NCI-H1048 (cell line): ENCODE measurements around the gene RAB3IP.
"Not testable (repeated sequence)": the region's sequence is repeated elsewhere in the genome, so short reads cannot be mapped to it uniquely, and the experiment has no call there.

Source experiments
- DNase-seq: peaks from one replicate; lab custom pipeline; 2025; lab: John Stamatoyannopoulos, UW

RAB3IP gene

GRCh38 chr12:69836015-69836414, 97.4 kb downstream of the RAB3IP start:
- no peak for DNase-seq

DNA sequence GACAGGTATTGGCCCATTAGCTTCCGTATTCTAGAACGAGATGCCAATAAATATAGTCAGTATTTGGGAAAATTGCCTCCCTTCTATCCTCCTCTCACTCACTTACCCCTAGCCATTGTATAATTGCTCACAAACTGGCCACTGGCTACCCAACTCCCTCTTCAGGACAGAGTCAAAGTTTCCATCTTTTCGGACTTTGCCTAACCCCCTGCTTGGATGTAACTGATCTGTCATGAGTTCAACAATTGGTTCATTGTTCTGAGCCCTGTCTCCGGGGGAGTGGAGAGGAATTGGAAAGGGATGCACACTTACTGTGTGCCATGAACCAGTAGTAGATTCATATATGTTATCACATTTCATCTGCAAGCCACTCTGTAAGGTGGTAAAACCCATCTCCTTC, 98.5 kb downstream of the RAB3IP start:
- no peak for DNase-seq

DNA sequence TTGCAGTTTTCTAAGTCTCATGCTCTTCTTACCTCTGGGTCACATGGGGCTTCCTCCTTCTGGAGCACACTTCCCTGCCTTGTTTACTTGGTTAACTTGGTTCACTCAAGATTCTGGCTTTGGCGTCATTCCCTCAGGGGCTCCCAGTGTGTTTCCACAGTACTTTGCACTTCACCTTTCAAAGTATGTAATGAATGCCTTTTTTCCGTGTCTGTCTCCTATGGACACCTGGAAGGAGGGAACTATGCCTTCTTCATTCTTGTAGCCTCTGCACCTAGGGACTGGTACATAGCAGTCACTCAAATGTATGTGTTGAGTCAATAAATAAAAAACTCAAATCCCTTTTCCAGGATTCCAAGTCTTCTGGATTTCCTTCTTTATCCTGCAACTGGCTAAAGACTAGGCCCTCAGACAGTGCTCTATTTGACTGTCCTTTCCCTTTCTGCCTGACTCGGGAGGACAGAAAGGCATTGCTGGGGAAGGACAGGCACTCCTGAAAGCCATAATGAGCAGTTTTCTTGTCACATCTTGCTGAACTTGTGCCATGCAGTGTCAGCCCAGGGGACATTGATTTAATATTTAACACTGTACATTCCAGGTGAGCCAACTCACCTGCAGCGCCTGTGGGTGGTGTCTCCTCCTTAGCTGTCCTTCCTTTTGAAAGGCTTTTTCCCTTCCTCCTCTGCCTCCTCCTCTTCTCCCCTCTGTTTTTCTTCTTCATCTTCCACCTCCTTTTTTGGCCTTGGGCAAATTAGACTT, 99.2 kb downstream of the RAB3IP start:
- DNase-seq: no peak

DNA sequence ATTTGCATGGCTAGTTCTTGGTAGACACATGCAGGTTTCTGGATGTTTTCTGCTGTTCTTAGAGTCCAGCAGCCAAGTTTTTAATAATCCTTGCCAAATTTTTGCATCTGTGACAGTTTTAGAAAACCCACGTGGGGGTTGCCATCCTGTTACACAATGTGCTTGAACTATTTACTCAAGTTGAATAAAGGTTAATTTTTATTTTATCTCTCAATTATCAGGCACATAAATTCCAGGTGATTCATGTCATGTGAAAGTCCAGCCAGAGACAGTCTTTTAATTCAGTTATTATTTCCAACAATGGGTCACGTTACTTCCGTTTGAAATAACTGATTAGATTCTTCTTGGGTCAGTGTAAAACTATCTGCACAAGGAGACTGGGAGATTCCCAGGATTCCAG, 102.1 kb downstream of the RAB3IP start:
- DNase-seq: no peak

DNA sequence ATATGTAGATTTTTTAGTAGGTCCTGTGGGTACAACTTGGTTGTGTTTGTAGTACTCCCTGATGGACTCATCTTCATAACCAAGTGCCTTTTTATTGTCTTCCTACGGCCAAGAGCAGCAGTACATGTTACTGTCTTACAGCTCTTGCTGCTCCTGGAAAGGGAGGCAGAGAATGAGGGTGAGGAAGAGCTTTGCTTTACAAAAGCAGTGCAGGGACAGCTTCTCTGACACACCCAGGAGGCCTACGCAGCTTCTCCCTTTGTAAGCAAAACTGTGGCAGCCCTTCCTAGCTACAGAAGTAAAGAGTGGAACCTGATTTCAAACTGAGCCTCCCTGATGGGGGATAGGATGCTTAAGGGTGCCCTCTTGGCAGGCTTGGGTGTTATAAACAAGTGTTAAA, 104.9 kb downstream of the RAB3IP start:
- DNase-seq: no peak

DNA sequence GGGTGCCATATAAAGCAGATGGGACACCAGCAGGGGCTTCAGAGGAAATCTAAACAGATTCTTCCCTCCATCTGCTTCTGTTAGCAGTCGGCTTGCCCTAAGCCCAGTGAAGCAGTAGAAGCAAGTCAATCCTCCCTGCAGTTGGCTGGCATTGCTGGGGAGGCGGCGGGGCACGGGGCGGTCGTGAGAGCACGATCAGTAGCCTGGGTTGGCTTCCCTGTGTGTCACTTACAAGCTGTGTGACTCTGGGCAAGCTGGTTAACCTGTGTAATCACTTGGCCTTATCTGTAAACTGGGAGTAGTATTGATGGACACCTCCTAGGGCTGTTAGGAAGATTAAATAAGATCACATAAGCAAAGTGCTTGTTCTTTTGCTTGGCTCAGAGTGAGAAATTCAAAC, 105.8 kb downstream of the RAB3IP start:
- DNase-seq: no peak

DNA sequence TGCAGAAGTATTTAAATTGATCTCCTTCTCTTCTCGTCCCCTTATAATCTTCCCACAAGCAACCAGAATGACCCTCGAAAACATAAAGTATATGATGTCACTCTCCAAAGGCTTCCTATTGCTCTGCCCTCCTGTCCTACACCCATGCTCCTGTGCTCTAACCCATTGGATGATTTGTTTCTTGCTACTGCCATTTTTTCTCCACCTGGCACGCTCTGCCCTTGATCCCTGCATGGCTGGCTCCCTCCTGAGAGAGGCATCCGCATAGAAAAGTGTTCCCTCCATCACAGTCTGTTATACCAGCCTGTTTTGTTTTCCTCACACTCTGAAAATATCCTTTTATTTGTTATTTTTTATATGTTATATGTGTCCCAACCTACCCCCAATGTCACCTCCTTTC, 106.2 kb downstream of the RAB3IP start:
- no peak for DNase-seq

GRCh38 chr12:69846976-69847375, 108.3 kb downstream of the RAB3IP start:
- DNase-seq: no peak

GRCh38 chr12:69851976-69852375, 113.3 kb downstream of the RAB3IP start:
- DNase-seq: no peak

- DNase-seq: not testable (repeated sequence)
Measured at GRCh38 chr12:69853176-69853961, 114.7 kb downstream of the RAB3IP start.

DNA sequence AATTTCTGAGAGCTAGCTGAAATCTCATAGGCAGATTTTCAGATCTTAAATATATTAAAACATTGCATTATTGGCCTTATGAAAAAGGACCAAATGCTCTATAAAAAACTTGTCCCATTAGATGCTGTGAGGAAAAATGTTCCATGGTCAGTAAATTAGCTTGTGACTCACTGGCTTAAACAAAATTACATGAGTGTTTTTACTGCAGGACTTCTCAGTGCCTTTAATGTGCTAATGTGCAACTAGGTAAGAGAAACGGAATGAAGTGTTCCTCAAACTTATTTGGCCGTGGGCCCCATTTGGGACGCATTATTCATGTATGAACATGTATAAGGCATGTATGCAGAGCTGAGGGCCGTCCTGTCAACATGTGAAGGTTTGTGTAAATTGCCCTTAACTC, 128.0 kb downstream of the RAB3IP start:
- DNase-seq: no peak

DNA sequence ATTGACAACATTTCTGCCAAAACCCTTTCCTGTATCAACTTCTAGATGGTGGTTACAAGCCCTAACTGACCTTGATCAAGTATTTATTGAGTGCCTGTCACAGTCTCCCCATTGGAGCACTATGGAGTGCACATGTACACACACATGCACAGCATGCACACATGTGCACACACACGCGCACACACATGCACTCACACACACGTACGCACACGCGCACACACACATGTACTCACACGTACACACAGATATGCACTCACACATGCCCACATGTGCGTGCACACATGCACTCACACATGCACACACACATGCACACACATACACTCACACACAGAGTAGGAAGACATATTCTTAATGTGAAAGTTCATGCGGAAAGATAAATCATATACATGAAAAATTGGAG, 130.0 kb downstream of the RAB3IP start:
- no peak for DNase-seq

GRCh38 chr12:69872804-69873203, 134.1 kb downstream of the RAB3IP start:
- no peak for DNase-seq
